Left ventricle myocardium inferior (tissue), 1 donor: ENCODE measurements around the gene KLHL29. TPM values are rescaled to one million over a fixed set of nuclear protein-coding genes. Genes with fewer than 3 reads are reported as not detected.

ENCODE experiments used
- DNase-seq: peaks from one replicate; pipeline ENCODE4 v3.0.0-alpha.2; 2020
- H3K27ac ChIP-seq: fragments of 200-600 bp; replicated peaks from 2 replicates; pipeline ENCODE4 v1.8.0; 2021
- H3K27me3 ChIP-seq: fragments of 200-600 bp; 2 replicates; pipeline ENCODE4 v1.8.0; 2021; ENCODE audit warnings: low read depth
- H3K36me3 ChIP-seq: fragments of 200-600 bp; 2 replicates; pipeline ENCODE4 v1.8.0; 2021
- H3K4me1 ChIP-seq: fragments of 200-600 bp; 2 replicates; pipeline ENCODE4 v1.8.0; 2021
- H3K4me3 ChIP-seq: fragments of 200-600 bp; 2 replicates; pipeline ENCODE4 v1.8.0; 2021; ENCODE audit warnings: mild to moderate bottlenecking, moderate library complexity
- H3K9me3 ChIP-seq: fragments of 200-600 bp; replicated peaks from 2 replicates; pipeline ENCODE4 v1.8.0; 2021
- CTCF ChIP-seq: fragments of 200-600 bp; IDR thresholded peaks from 2 replicates; pipeline ENCODE4 v1.8.0; 2021; ENCODE audit warnings: antibody characterized with exemption, mild to moderate bottlenecking, borderline replicate concordance
- intact Hi-C: fragments of 100-400 bp; cut with micrococcal nuclease; formaldehyde crosslinking; loops from one replicate; pipeline ENCODE4 v1.11.0; 2022
- total RNA-seq: library from RNA; stranded (reverse); fragmentation: NEBNext Ultra II Directional; extraction: Animal tissue kit (Norgen Biotek cat#: 25700); gene quantifications from one replicate; pipeline ENCODE4 v1.2.1, GENCODE V29; 2021
- donor health status: DM: no; HTN: yes; CAD: no; lungs with severe emphysema.

The KLHL29 gene
- total RNA-seq, 1 donor from 2014 or later, result 1.1 TPM

- intact Hi-C loops, result no loop called here
- peak overlapping the region; percentile 32 for H3K27ac ChIP-seq
- no peaks in the 10 kb centered on the region for H3K9me3 ChIP-seq
- TF ChIP-seq CTCF, result no peak
- peaks cover 3% of the 10 kb centered on the region for H3K27me3 ChIP-seq
- no peaks in the 10 kb centered on the region for H3K36me3 ChIP-seq
- peaks cover 17% of the 10 kb centered on the region for H3K4me1 ChIP-seq
- H3K4me3 ChIP-seq, result no peak overlapping the region
- no peak for DNase-seq
These were observed 64.9 kb downstream of the KLHL29 start for GRCh38 chr2:23449831-23450331.

- no peaks in the 10 kb centered on the region for H3K9me3 ChIP-seq
- no peak overlapping the region for H3K27ac ChIP-seq
- DNase-seq, result no peak
- no peak overlapping the region for H3K4me3 ChIP-seq
- peaks cover 9% of the 10 kb centered on the region for H3K27me3 ChIP-seq
- TF ChIP-seq CTCF, result no peak
- H3K36me3 ChIP-seq, result no peaks in the 10 kb centered on the region
- intact Hi-C loops, result no loop called here
- H3K4me1 ChIP-seq, result peaks cover 13% of the 10 kb centered on the region
These were observed 67.4 kb downstream of the KLHL29 start for GRCh38 chr2:23452372-23452771.

GRCh38 chr2:23452853-23453420, 68.0 kb downstream of the KLHL29 start:
- Histone ChIP-seq H3K36me3 (no peaks in the 10 kb centered on the region), H3K9me3 (no peaks in the 10 kb centered on the region), H3K4me3 (no peak overlapping the region), H3K4me1 (peaks cover 9% of the 10 kb centered on the region), H3K27ac (no peak overlapping the region), H3K27me3 (peaks cover 12% of the 10 kb centered on the region)
- TF ChIP-seq CTCF, result no peak
- DNase-seq, result no peak
- intact Hi-C loops, result no loop called here

GRCh38 chr2:23453432-23453831, 68.5 kb downstream of the KLHL29 start:
- no peak overlapping the region for H3K4me3 ChIP-seq
- no peaks in the 10 kb centered on the region for H3K36me3 ChIP-seq
- no peaks in the 10 kb centered on the region for H3K9me3 ChIP-seq
- no peak for TF ChIP-seq CTCF
- no peak for DNase-seq
- intact Hi-C loops, result no loop called here
- H3K27me3 ChIP-seq, result peaks cover 17% of the 10 kb centered on the region
- H3K4me1 ChIP-seq, result peaks cover 9% of the 10 kb centered on the region
- H3K27ac ChIP-seq, result no peak overlapping the region

GRCh38 chr2:23453836-23454460, 69.0 kb downstream of the KLHL29 start:
- no peak for DNase-seq
- peaks cover 22% of the 10 kb centered on the region for H3K27me3 ChIP-seq
- no peak overlapping the region for H3K4me3 ChIP-seq
- TF ChIP-seq CTCF, result no peak
- intact Hi-C loops, result no loop called here
- no peaks in the 10 kb centered on the region for H3K9me3 ChIP-seq
- H3K27ac ChIP-seq, result no peak overlapping the region
- no peaks in the 10 kb centered on the region for H3K36me3 ChIP-seq
- peaks cover 9% of the 10 kb centered on the region for H3K4me1 ChIP-seq
